Measurements from ENCODE around the gene TBL1X.

DNA sequence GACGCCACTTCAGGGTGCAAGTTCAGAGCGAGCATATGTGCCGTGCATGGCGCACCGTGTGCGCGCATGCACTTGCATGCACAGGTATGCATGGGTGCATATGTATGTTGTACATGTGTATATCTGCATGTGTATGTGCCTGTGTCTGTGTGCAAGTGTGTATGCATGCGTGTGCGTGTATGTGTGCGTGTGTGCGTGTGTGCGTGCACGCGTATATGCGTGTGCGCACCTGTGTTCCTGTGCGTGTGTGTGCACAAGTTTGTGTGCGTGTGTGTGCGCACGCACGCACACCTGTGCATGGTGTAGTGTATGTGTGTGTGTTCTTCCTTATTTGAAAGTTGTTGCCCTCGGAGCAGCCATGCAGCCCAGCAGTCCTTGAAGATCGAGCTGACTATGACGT lies 224.0 kb downstream of the TBL1X start:
- TF ChIP-seq, protein P1, sequence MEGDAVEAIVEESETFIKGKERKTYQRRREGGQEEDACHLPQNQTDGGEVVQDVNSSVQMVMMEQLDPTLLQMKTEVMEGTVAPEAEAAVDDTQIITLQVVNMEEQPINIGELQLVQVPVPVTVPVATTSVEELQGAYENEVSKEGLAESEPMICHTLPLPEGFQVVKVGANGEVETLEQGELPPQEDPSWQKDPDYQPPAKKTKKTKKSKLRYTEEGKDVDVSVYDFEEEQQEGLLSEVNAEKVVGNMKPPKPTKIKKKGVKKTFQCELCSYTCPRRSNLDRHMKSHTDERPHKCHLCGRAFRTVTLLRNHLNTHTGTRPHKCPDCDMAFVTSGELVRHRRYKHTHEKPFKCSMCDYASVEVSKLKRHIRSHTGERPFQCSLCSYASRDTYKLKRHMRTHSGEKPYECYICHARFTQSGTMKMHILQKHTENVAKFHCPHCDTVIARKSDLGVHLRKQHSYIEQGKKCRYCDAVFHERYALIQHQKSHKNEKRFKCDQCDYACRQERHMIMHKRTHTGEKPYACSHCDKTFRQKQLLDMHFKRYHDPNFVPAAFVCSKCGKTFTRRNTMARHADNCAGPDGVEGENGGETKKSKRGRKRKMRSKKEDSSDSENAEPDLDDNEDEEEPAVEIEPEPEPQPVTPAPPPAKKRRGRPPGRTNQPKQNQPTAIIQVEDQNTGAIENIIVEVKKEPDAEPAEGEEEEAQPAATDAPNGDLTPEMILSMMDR (IDR thresholded peaks at IDR 0.05; ENCODE audit: insufficient read depth, low read depth, low read length), result no peak
- no peak for TF ChIP-seq EZH2 (IDR thresholded peaks at IDR 0.05; ENCODE audit: insufficient read depth, low read length)

Measured in astrocyte (in vitro differentiated cells and primary cell).